H4 (cell line): ENCODE results near the gene SYNPO2L. TPM values are rescaled to one million over a fixed set of nuclear protein-coding genes. Genes with fewer than 3 reads are reported as not detected.
"Not testable (repeated sequence)": the region's sequence is repeated elsewhere in the genome, so short reads cannot be mapped to it uniquely, and the experiment has no call there.

ENCODE experiments used
- DNase-seq: peaks from one replicate; pipeline ENCODE4 v3.0.0-alpha.2; 2015; ENCODE audit warnings: low spot score
- total RNA-seq: library from RNA; depleted of rRNA; stranded (reverse); fragments of >200 nt; shearing (Covaris generic); gene quantifications from 2 replicates; pipeline ENCODE4 v1.2.3, GENCODE V29; 2014; rRNA removed

The SYNPO2L gene
- total RNA-seq, 1 experiment from 2014 or later, result not detected

GRCh38 chr10:73617143-73617542, 38.7 kb downstream of the SYNPO2L start:
- not testable (repeated sequence) for DNase-seq

GRCh38 chr10:73614720-73615119, 41.1 kb downstream of the SYNPO2L start:
- DNase-seq, result no peak

- no peak for DNase-seq
Observed at GRCh38 chr10:73609116-73609515, 46.7 kb downstream of the SYNPO2L start.

GRCh38 chr10:73601486-73601921, 54.3 kb downstream of the SYNPO2L start:
- no peak for DNase-seq

GRCh38 chr10:73597346-73597745, 58.5 kb downstream of the SYNPO2L start:
- DNase-seq, result no peak

Other genes with a start within 250 kb of the SYNPO2L start
- gene ANXA7, start 242.0 kb downstream of the SYNPO2L start, total RNA-seq, result 139 and 143 TPM in 2 replicates
- 0.12 TPM in 1 of 2 replicates, not detected in the other for gene MSS51, start 222.5 kb downstream of the SYNPO2L start, total RNA-seq
- gene PPP3CB, start 160.0 kb downstream of the SYNPO2L start, total RNA-seq, result 11.3 and 13.4 TPM in 2 replicates
- gene USP54, start 64.7 kb downstream of the SYNPO2L start, total RNA-seq, result 16.6 and 19.1 TPM in 2 replicates
- 0.33 TPM in 1 of 2 replicates, not detected in the other for gene MYOZ1, start 14.6 kb downstream of the SYNPO2L start, total RNA-seq
- gene AGAP5, start 42.1 kb upstream of the SYNPO2L start, total RNA-seq, result 1.7 and 24.6 TPM in 2 replicates
- gene SEC24C, start 88.3 kb upstream of the SYNPO2L start, total RNA-seq, result 49.6 and 56.8 TPM in 2 replicates
- 82.5 and 100 TPM in 2 replicates for gene CHCHD1, start 126.0 kb upstream of the SYNPO2L start, total RNA-seq
- gene ZSWIM8, start 129.6 kb upstream of the SYNPO2L start, total RNA-seq, result 11.2 and 19.6 TPM in 2 replicates
- gene NDST2, start 155.6 kb upstream of the SYNPO2L start, total RNA-seq, result 8.5 and 14.8 TPM in 2 replicates
- gene CAMK2G, start 218.5 kb upstream of the SYNPO2L start, total RNA-seq, result 24.1 and 27.4 TPM in 2 replicates